Neutrophil (primary cell): ENCODE results near the gene ABHD2.

Experiments used
- H3K27ac ChIP-seq: fragments of 200-600 bp; sonication (generic); 2 replicates; pipeline ENCODE4 v1.5.1; 2016; ENCODE audit warnings: mild to moderate bottlenecking, moderate library complexity
- H3K27me3 ChIP-seq: fragments of 200-600 bp; sonication (generic); 2 replicates; pipeline ENCODE4 v1.6.0; 2016; ENCODE audit warnings: mild to moderate bottlenecking
- H3K36me3 ChIP-seq: fragments of 200-600 bp; sonication (generic); 2 replicates; pipeline ENCODE4 v1.5.1; 2017
- H3K4me1 ChIP-seq, 2 experiments: fragments of 200-600 bp in 1 of 2; sonication (generic) in 1 of 2; 1 replicate in 1 of 2; 2 replicates in 1 of 2; pipeline versions ENCODE4 v1.5.1 to v1.6.1; 2013 to 2016; ENCODE audit warnings: low read depth in 1 of 2, low read length in 1 of 2, mild to moderate bottlenecking in 1 of 2, moderate library complexity in 1 of 2; ENCODE audit not compliant: control insufficient read depth in 1 of 2, insufficient read depth in 1 of 2
- H3K4me3 ChIP-seq, 2 experiments: fragments of 200-600 bp in 1 of 2; sonication (generic) in 1 of 2; 1 replicate in 1 of 2; 2 replicates in 1 of 2; pipeline ENCODE4 v1.5.1; 2013 to 2016; ENCODE audit warnings: low read depth in 1 of 2, low read length in 1 of 2, mild to moderate bottlenecking in 1 of 2, moderate library complexity in 1 of 2
- H3K9me3 ChIP-seq: fragments of 200-600 bp; sonication (generic); 2 replicates; pipeline ENCODE4 v1.5.1; 2016
- TF ChIP-seq, protein P1 (sequence below): fragments of 200-600 bp; sonication (generic); IDR thresholded peaks from 2 replicates; pipeline ENCODE4 v1.5.1; 2016; ENCODE audit warnings: antibody characterized with exemption

Gene ABHD2

DNA sequence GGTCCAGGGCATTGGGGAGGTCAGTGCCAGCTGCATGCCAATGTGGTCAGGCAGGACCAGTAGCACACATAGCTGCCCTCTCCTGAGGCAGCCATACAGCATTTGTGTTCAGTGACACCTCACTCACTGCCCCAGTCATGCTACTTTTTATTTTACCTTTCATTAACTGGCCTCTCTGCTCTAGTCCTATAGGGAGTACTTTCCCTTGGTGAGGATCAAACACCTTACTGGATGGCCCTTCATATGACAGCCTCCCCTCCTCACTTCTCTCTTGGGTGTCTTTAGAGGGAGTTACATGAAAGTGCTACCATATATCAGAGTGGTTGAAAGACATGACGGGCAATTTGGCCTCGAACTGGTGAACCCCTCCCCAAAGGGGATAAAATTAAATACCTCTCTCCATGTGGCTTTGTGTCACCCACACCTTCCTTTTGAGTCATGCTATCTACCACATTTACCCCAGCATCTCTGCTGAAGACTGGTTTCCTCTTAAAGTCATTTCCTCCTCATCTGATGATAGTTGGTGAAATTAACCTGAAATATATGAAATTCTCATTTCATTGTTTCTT lies 115.5 kb downstream of the ABHD2 start:
- H3K9me3 ChIP-seq, result no peaks in the 10 kb centered on the region

DNA sequence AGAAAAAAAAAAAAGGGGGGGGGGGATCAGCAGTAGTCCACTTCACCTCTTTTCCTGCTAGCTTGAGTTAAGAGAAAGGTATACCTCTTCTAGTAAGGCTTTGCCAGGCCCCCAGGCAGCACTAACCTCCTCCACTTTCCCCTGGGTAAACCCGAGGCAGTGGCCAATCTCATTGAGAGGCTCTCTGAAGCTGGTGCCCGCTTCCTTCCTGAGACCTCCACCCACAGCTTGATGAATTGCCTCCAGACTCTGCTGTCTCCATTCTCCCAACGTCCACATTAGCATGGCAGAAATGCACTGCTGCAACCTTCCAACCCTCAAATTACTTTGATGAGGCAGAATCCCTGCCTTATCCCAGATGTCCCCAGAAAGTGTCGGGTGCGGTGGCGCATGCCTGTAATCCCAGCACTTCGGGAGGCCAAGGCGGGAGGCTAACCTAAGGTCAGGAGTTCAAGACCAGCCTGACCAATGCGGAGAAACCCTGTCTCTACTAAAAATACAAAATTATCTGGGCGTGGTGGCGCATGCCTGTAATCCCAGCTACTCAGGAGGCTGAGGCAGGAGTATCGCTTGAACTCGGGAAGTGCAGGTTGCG lies 117.8 kb downstream of the ABHD2 start:
- H3K36me3 ChIP-seq, result peaks cover 19% of the 10 kb centered on the region
- TF ChIP-seq, protein P1, sequence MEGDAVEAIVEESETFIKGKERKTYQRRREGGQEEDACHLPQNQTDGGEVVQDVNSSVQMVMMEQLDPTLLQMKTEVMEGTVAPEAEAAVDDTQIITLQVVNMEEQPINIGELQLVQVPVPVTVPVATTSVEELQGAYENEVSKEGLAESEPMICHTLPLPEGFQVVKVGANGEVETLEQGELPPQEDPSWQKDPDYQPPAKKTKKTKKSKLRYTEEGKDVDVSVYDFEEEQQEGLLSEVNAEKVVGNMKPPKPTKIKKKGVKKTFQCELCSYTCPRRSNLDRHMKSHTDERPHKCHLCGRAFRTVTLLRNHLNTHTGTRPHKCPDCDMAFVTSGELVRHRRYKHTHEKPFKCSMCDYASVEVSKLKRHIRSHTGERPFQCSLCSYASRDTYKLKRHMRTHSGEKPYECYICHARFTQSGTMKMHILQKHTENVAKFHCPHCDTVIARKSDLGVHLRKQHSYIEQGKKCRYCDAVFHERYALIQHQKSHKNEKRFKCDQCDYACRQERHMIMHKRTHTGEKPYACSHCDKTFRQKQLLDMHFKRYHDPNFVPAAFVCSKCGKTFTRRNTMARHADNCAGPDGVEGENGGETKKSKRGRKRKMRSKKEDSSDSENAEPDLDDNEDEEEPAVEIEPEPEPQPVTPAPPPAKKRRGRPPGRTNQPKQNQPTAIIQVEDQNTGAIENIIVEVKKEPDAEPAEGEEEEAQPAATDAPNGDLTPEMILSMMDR, result no peak
- H3K9me3 ChIP-seq, result no peaks in the 10 kb centered on the region
- no peaks in the 10 kb centered on the region for H3K27me3 ChIP-seq
- H3K27ac ChIP-seq, result no peak overlapping the region
- H3K4me3 ChIP-seq, result no peak overlapping the region
- peaks cover 0 to 5% of the 10 kb centered on the region in 2 experiments for H3K4me1 ChIP-seq

More for the DNA sequence above, 115.5 kb downstream of the ABHD2 start:
- TF ChIP-seq, protein P1, result no peak
- Histone ChIP-seq H3K27me3 (no peaks in the 10 kb centered on the region), H3K36me3 (peaks cover 42% of the 10 kb centered on the region), H3K4me3 (no peak overlapping the region), H3K27ac (no peak overlapping the region), H3K4me1 (peaks cover 0 to 5% of the 10 kb centered on the region in 2 experiments)

DNA sequence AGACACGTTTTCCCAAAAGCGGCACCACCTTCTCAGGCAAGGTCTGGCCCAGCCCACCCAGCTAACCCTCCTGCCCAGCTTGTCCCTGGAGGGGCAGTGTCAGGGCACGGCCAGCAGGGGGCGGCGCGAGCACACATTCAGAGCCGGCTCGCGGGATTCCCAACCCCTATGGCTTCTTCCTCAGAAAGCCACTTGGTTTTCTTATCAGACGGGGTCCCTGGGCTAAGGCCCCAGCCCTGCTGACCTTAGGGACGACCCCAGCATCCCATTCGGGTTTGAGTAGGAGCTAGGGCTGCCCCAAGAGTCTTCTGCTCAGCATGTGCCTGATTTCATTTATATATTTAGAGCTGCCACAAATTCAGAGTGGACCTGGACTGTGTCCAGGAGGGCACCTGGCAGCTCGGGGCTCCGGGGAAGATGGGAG lies 118.7 kb downstream of the ABHD2 start:
- TF ChIP-seq, protein P1, result peak; percentile 99
- no peaks in the 10 kb centered on the region for H3K27me3 ChIP-seq
- H3K27ac ChIP-seq, result no peak overlapping the region
- H3K9me3 ChIP-seq, result no peaks in the 10 kb centered on the region
- peaks cover 10% of the 10 kb centered on the region for H3K36me3 ChIP-seq
- H3K4me3 ChIP-seq, result no peak overlapping the region
- peaks cover 0 to 5% of the 10 kb centered on the region in 2 experiments for H3K4me1 ChIP-seq

DNA sequence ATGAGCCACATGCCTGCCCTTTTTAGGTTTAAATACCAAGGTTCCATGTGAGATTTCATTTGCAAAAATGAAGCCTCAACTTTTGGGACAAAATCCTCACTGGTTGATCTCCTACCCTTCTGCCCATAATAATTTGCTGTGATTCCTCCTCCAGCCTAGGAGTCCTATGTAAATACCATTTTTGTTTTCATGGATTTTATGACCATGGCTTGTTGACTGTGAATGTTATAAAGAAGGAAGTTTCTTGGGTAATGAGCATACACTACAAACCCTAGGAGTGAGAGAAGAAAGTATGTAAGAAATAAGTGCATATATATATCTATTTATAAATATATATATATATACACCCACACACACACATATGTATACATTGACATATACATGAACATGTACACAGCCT lies 120.0 kb downstream of the ABHD2 start:
- no peak overlapping the region for H3K27ac ChIP-seq
- H3K4me3 ChIP-seq, result no peak overlapping the region
- no peaks in the 10 kb centered on the region for H3K9me3 ChIP-seq
- H3K36me3 ChIP-seq, result no peaks in the 10 kb centered on the region
- H3K4me1 ChIP-seq, result peaks cover 0 to 5% of the 10 kb centered on the region in 2 experiments
- TF ChIP-seq, protein P1, result no peak
- no peaks in the 10 kb centered on the region for H3K27me3 ChIP-seq

DNA sequence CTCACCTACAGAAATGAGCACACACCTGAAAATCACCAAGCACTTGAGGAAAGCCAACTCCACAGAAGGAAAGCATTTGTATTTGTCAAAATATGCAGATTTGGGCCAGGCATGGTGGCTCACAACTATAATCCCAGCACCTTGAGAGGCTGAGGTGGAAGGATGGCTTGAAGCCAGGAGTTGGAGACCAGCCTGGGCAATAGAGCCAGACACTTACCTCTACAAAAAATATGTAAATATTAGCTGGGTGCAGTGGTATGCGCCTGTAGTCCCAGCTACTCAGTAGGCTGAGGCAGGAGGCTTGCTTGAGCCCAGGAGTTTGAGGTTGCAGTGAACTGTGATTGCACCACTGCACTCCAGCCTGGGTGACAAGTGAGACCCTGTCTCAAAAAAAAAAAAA lies 120.8 kb downstream of the ABHD2 start:
- Histone ChIP-seq H3K36me3 (no peaks in the 10 kb centered on the region), H3K4me3 (no peak overlapping the region), H3K27ac (no peak overlapping the region), H3K27me3 (no peaks in the 10 kb centered on the region), H3K9me3 (no peaks in the 10 kb centered on the region), H3K4me1 (peaks cover 0 to 5% of the 10 kb centered on the region in 2 experiments)
- TF ChIP-seq, protein P1, result no peak
